Kidney epithelial cell (primary cell): ENCODE results near the gene YEATS4. TPM values are rescaled to one million over a fixed set of nuclear protein-coding genes. Genes with fewer than 3 reads are reported as not detected.

Experiments
- DNase-seq: peaks from one replicate; pipeline ENCODE4 v3.0.0-alpha.2; 2010; ENCODE audit warnings: low read depth
- H3K27me3 ChIP-seq: 2 replicates; pipeline ENCODE4 v1.6.0; 2011; ENCODE audit warnings: low read length; ENCODE audit not compliant: control insufficient read depth, insufficient read depth
- H3K36me3 ChIP-seq: 2 replicates; pipeline ENCODE4 v1.5.1; 2011; ENCODE audit warnings: low read length; ENCODE audit not compliant: control insufficient read depth, insufficient read depth
- H3K4me3 ChIP-seq: 2 replicates; pipeline ENCODE4 v1.5.1; 2011; ENCODE audit warnings: low read depth, mild to moderate bottlenecking, control low read depth, low read length
- total RNA-seq: library from RNA; depleted of rRNA; stranded (reverse); fragments of >200 nt; gene quantifications from 2 replicates; pipeline ENCODE4 v1.2.3, GENCODE V29; 2015
- TF ChIP-seq, protein P1 (sequence below): IDR thresholded peaks from 2 replicates; pipeline ENCODE4 v1.5.1; 2011; ENCODE audit warnings: mild to moderate bottlenecking, moderate library complexity, low read length, control low read depth, inconsistent platforms; ENCODE audit not compliant: insufficient read depth, poor library complexity, severe bottlenecking

YEATS4 gene
- total RNA-seq, 1 donor from 2014 or later = 55.6 TPM

DNA sequence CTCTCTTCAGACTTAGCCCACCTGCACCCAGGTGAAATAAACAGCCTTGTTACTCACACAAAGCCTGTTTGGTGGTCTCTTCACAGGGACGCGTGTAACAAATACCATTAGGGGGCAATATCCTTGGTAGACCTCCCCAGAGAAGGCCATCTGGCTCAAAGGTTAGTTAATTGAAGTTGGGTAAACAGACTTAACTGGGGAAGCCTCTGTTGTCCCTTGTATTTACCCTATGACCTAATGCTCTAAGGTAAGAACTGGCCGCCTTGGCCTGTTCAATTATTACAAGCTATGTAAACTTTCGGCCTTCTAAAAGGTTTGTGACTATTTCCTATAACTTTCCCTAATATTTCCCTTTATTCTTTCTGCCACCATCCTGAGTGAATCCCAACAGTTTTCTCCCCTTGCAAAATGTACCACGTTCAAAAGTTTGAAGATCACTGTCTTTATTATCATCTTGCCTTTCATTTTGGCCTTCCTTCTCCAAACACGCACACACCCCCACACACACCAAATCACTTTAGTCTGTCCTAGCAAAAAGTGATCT lies 26.7 kb upstream of the YEATS4 start:
- TF ChIP-seq, protein P1, sequence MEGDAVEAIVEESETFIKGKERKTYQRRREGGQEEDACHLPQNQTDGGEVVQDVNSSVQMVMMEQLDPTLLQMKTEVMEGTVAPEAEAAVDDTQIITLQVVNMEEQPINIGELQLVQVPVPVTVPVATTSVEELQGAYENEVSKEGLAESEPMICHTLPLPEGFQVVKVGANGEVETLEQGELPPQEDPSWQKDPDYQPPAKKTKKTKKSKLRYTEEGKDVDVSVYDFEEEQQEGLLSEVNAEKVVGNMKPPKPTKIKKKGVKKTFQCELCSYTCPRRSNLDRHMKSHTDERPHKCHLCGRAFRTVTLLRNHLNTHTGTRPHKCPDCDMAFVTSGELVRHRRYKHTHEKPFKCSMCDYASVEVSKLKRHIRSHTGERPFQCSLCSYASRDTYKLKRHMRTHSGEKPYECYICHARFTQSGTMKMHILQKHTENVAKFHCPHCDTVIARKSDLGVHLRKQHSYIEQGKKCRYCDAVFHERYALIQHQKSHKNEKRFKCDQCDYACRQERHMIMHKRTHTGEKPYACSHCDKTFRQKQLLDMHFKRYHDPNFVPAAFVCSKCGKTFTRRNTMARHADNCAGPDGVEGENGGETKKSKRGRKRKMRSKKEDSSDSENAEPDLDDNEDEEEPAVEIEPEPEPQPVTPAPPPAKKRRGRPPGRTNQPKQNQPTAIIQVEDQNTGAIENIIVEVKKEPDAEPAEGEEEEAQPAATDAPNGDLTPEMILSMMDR = no peak
- Histone ChIP-seq H3K27me3 (no peaks in the 10 kb centered on the region), H3K4me3 (no peak overlapping the region), H3K36me3 (no peaks in the 10 kb centered on the region)
- no peak for DNase-seq

GRCh38 chr12:69334158-69334557 lies 25.4 kb upstream of the YEATS4 start:
- TF ChIP-seq, protein P1 = no peak
- Histone ChIP-seq H3K36me3 (no peaks in the 10 kb centered on the region), H3K27me3 (no peaks in the 10 kb centered on the region), H3K4me3 (no peak overlapping the region)
- no peak for DNase-seq

DNA sequence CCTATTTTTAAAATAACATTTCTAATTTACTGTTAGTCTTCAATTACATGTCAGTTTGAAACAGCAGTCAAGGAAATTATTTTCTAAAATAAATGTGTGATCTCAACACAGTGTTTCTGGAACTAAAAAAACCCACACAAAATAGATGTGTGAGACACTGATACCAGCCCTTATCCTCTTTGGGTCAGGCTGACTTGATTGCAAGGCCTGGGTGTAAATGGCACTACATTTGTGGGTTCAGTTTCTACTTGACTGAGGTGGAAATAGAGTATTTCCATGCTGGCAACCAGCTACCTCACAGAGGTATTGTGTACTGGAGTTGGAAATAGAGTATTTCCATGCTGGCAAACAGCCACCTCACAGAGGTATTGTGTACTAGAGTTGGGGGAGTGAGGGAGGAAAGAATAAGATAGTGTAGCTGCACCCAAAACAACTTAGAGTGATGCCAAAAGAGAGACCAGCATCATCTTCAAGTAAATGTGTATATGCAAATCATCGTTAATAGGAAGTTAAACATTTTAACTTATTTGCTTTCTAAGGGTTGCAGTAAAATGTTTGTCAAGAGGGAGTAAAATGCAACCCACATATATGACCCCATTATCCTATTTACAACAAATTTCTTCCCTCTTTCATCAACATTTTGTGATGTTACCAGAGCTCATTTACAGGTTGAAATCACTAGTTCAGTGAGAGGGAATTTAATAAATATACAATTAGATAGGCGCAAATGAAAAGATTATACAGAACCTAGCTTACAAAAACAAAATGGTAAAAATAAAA lies 22.0 kb upstream of the YEATS4 start:
- TF ChIP-seq, protein P1 = no peak
- no peaks in the 10 kb centered on the region for H3K36me3 ChIP-seq
- no peak for DNase-seq
- H3K4me3 ChIP-seq = no peak overlapping the region
- no peaks in the 10 kb centered on the region for H3K27me3 ChIP-seq

GRCh38 chr12:69338120-69338859 lies 21.3 kb upstream of the YEATS4 start:
- Histone ChIP-seq H3K36me3 (no peaks in the 10 kb centered on the region), H3K27me3 (no peaks in the 10 kb centered on the region), H3K4me3 (no peak overlapping the region)
- TF ChIP-seq, protein P1 = no peak
- DNase-seq = no peak

GRCh38 chr12:69338936-69339335 lies 20.6 kb upstream of the YEATS4 start:
- H3K36me3 ChIP-seq = no peaks in the 10 kb centered on the region
- no peaks in the 10 kb centered on the region for H3K27me3 ChIP-seq
- no peak for DNase-seq
- no peak overlapping the region for H3K4me3 ChIP-seq
- TF ChIP-seq, protein P1 = no peak
